ENCODE data around the gene TMEM134.

DNA sequence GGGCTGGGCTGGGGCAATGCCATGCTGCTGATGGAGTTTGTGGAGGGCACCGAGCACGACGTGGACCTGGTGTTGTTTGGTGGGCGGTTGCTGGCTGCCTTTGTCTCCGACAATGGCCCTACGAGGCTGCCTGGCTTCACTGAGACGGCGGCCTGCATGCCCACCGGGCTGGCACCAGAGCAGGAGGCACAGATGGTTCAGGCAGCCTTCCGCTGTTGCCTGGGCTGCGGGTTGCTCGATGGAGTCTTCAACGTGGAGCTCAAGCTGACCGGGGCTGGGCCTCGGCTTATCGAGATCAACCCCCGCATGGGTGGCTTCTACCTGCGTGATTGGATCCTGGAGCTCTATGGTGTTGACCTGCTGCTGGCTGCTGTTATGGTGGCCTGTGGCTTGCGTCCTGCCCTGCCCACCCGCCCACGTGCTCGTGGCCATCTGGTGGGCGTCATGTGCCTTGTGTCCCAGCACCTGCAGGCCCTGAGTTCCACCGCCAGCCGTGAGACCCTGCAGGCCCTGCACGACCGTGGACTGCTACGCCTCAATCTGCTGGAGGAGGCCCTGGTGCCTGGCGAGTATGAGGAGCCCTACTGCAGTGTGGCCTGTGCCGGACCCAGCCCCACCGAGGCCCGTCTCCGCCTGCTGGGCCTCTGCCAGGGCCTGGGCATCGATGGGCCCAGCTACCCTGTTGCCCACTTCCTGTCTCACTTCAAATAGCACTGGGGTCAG, 45.0 kb downstream of the TMEM134 start:
- TF ChIP-seq GATA2 (IDR thresholded peaks at IDR 0.05; ENCODE audit: low read depth, low read length) (no peak), GATA3 (IDR thresholded peaks at IDR 0.05; ENCODE audit: low read depth, low read length) (no peak)

Measured in SH-SY5Y (cell line).